HG03025 (cell line): ENCODE measurements around the gene SCFD1.
"Not testable (repeated sequence)": the region's sequence is repeated elsewhere in the genome, so short reads cannot be mapped to it uniquely, and the experiment has no call there.

ENCODE experiments used
- ATAC-seq: cut with Tn5 transposase; IDR thresholded peaks from one replicate; pipeline ENCODE4 v1.9.1; 2021; ENCODE audit warnings: mild to moderate bottlenecking, moderate library complexity; ENCODE audit not compliant: unreplicated experiment, low FRiP score

Gene SCFD1

GRCh38 chr14:30657606-30658163 lies 35.6 kb downstream of the SCFD1 start:
- no peak for ATAC-seq

- ATAC-seq = no peak
Measured at GRCh38 chr14:30658645-30659044, 36.5 kb downstream of the SCFD1 start.

- ATAC-seq = no peak
Measured at GRCh38 chr14:30669594-30669993, 47.5 kb downstream of the SCFD1 start.

GRCh38 chr14:30673071-30673470 lies 51.0 kb downstream of the SCFD1 start:
- ATAC-seq = no peak

GRCh38 chr14:30678926-30679431 lies 56.9 kb downstream of the SCFD1 start:
- no peak for ATAC-seq

GRCh38 chr14:30680036-30680435 lies 57.9 kb downstream of the SCFD1 start:
- no peak for ATAC-seq

- not testable (repeated sequence) for ATAC-seq
Measured at GRCh38 chr14:30680776-30681175, 58.7 kb downstream of the SCFD1 start.

GRCh38 chr14:30681752-30682355 lies 59.7 kb downstream of the SCFD1 start:
- no peak for ATAC-seq

- not testable (repeated sequence) for ATAC-seq
Measured at GRCh38 chr14:30690487-30691355, 68.6 kb downstream of the SCFD1 start.

- ATAC-seq = no peak
Measured at GRCh38 chr14:30691751-30692398, 69.8 kb downstream of the SCFD1 start.

GRCh38 chr14:30692669-30693068 lies 70.5 kb downstream of the SCFD1 start:
- no peak for ATAC-seq

- ATAC-seq = no peak
Measured at GRCh38 chr14:30698463-30698862, 76.3 kb downstream of the SCFD1 start.

GRCh38 chr14:30706704-30707103 lies 84.6 kb downstream of the SCFD1 start:
- no peak for ATAC-seq

- ATAC-seq = no peak
Measured at GRCh38 chr14:30708157-30708556, 86.0 kb downstream of the SCFD1 start.

GRCh38 chr14:30709201-30709600 lies 87.1 kb downstream of the SCFD1 start:
- ATAC-seq = no peak

GRCh38 chr14:30710876-30711275 lies 88.8 kb downstream of the SCFD1 start:
- ATAC-seq = no peak

GRCh38 chr14:30719137-30719536 lies 97.0 kb downstream of the SCFD1 start:
- ATAC-seq = no peak

GRCh38 chr14:30725763-30726162 lies 103.6 kb downstream of the SCFD1 start:
- no peak for ATAC-seq

- no peak for ATAC-seq
Measured at GRCh38 chr14:30728471-30728870, 106.4 kb downstream of the SCFD1 start.

GRCh38 chr14:30737916-30738315 lies 115.8 kb downstream of the SCFD1 start:
- ATAC-seq = no peak

- no peak for ATAC-seq
Measured at GRCh38 chr14:30738978-30739377, 116.9 kb downstream of the SCFD1 start.
